Stimulated activated naive CD8-positive, alpha-beta T cell treated with anti-CD3 and anti-CD28 coated beads, Interleukin-15, Interleukin-2, amounts not matched to agents 100 U/mL and 50 U/mL, for 24 hours (primary cell): Measurements from ENCODE around the gene PDLIM5.
"Not testable (repeated sequence)": the region's sequence is repeated elsewhere in the genome, so short reads cannot be mapped to it uniquely, and the experiment has no call there.

ENCODE experiments used
- ATAC-seq: fragments of 150-1000 bp; cut with Tn5 transposase; one replicate; pipeline ENCODE4 v1.10.0; 2021
- DNase-seq: peaks from one replicate; pipeline ENCODE4 v3.0.0; 2021

PDLIM5 gene

DNA sequence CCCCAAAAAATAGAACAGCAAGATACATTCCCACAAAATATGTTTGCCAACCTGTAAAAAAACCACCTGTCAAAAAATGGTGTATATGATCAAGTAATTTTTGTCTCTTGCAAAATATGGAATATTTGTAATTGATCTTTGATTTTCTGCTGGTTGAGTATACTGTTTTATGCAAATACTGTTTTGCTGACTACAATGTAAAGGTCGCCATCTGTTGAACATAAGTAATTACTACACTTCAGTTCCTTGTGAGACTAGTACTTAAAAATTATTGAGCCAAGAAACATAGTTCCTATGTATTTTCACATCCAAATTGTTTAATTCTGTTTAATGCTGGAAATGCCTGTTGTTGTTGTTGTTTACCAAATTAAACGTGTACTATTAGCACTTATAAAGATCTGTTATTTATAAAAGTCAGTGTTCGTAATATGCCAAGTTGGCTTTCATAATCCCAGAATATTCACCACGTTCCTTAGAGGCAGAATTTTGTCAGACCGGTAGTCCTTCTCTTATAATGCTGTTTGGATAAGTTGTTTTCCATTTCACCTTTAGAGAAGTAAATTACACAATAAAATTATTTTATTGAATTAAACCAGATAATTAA lies 144.2 kb downstream of the PDLIM5 start:
- DNase-seq (no peak), ATAC-seq (no peak)

DNA sequence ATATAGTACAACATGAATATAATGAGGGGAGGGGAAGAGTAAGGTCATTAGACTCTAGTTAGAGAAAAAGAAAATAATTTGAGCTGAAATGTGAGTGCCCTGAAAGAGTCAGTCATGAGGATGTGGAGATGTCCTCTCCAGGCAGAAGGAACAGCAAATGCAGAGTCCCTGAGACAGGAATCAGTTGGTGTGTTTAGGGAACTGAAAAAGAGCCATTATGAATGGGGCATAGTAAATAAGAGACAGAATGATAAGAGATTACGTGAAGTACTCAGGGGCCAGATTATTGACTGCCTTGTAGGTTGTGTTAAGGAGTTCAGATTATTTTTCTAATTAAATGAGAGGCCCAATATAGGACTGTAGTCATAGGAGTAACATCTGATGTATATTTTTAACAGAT lies 147.0 kb downstream of the PDLIM5 start:
- DNase-seq (no peak), ATAC-seq (no peak)

DNA sequence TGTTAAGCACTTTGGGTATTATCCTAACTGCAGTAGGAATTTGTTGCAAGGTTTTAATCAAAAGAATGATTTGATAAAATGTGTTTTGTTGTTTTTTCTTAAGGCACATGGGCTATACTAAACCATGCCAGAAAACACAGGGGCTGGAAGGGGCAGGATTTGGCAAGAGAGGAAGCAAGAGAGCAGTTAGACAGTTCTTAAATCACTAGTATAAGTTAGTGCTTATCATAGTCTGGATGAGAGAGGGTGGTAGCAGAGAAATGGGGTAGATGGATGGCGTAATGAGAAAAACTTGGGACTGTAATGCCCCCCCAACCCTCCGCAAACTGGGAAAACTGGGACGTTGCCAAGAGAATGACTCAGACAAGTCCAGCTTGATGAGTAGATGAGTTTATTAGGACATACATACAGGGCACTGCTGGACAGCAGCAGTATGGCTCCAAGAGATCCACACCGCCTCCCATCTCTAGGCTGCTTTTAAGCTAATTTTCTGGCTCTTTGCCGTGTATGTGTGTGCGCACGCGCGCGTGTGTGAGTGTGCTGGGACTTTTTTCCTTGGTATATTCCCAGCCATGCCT lies 151.5 kb downstream of the PDLIM5 start:
- DNase-seq = no peak

DNA sequence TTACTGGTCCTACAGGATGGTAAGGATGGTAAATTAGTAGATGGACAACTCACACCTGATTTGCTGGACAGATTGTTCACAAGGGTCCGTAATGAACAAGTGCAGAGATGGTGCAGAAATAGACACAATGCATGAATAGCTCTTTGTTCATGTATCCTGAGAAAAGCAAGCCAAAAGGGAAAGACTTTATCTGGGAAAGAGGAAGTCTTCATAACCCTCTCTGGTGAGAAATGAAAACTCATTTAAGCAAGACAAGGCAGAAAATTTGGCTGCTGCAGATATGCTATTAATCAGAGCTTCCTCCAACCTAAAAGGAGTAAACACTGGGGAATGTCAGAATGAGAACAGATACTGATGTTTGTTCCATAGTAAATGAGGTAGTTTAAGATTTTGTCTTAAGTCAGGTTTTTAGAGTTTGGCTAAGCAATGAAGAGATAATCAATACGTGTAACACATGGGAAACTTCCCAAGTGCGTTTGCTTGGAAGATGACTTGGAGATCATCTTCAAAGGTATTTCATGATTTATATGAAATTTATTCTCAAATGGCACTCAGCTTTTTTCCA lies 153.6 kb downstream of the PDLIM5 start:
- ATAC-seq = no peak

More for the DNA sequence above, 151.5 kb downstream of the PDLIM5 start:
- ATAC-seq = no peak

DNA sequence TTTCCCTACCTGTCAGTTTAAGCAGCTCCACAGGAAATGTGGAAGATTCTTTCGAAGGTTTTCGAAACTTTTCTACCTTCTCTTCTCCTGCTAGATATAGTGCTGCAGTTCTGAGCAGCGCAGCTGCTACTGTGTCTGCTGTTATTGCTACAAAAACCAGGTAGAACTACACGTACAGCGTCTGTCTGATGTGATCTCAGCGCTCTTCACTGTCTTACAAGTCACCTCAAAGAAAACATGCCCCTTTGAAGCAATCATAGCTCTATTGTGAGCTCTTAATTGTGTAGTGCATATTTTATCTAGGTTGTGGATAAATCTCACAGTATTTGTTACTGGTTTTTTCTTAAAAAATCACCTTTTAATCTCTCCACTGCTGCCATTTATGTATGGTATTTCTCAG lies 158.4 kb downstream of the PDLIM5 start:
- ATAC-seq = no peak
- DNase-seq = no peak

More for the DNA sequence above, 153.6 kb downstream of the PDLIM5 start:
- no peak for DNase-seq

DNA sequence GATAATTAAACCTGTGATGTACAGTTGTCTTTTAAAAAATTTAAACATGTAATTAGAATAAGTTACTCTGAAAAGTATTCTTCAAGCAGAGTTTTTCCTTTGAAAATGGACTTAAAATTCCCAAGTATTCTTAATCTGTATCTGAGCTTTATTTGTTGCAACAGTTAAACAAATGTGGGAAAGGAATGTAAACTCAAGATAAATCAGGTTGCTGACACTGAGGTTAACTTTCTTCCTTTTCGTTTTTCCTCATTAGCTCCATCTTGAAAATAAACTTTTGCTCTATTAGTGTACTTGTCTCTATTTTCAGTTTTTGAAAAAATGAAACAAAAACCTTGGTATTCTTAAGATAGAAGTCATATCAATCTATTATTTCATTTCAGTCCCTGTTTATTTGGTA lies 161.5 kb downstream of the PDLIM5 start:
- DNase-seq = no peak
- no peak for ATAC-seq

DNA sequence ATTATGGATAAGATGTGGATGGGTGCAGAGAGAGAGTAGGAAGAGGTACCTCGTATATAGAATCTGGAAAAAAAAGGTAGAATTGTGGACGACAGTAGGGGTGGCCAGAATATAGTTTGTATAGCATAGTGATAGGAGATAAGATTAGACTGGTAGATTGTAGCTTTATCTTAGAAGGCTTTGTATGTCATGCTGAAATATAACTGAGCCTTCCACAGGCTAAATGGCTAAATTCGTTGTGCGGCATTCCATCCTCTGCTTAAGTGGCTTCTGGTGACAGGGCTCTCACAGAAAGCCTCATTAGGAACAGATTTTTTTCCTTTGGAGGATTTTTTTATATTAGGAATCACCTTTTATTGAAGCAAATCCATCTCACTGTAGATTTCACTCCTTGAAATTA lies 163.7 kb downstream of the PDLIM5 start:
- ATAC-seq = no peak
- no peak for DNase-seq

DNA sequence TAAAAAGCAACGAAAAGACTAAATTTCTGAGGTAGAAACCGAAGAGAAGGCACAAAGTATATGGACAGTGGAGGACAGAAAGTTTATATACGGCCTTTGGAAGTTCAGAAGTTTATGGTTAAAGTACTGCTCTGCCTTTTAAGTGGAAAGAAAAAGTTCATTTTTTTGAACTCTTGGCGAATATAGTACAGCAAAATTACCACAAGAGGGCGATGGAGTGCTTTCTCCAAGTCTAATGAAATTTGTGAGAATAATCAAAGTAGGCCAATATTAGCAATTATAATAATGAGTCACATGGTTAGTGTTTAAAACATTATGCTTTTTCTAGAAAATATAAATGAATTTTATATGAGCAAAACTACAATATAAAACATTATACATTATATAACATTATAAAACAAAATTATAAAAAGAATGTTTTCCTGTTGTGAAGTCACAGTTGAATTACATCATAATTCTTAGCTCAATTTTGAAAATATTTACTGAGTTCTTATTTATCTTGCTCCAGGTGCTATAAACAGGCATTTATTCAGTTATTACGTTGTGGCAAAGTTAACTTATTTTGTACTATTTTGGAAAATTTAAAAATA lies 169.8 kb downstream of the PDLIM5 start:
- no peak for ATAC-seq
- DNase-seq = peak; percentile 24

DNA sequence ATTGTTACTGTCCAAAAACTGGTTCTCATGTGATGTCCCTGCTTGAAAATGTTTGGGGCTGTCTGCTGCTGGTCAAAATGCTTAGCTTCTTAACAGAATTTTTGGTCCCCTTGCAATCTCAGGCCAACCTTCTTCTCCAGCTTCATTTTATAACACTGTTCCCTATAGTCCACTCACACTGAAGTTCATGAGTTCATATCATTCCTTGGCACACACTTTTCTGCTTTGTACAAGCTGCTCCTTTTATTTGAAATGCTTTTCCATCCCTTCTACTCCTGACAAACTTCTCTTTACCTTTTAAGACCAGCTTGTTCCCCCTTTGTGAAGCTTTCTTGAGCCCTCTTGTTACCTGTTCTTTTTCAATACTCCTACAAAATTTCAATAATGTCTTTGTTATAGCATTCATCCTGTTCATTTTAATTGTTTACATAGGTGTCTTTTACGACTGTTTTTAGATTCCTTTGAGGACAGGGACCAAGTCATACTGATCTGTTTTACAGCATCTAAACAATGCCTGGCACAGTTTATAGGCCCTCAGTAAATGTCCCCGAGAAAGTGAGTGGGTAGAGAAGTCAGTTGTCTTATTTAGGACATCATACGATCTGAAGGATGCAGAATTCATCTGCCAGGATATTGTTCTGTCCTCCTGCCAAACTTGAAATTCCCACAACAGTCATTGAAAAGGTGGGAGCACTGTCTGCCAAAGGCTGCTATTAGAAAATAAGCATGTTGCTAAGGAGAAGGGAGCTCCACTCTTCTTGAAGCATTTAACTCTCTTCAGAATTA lies 171.6 kb downstream of the PDLIM5 start:
- ATAC-seq = no peak
- DNase-seq = no peak

DNA sequence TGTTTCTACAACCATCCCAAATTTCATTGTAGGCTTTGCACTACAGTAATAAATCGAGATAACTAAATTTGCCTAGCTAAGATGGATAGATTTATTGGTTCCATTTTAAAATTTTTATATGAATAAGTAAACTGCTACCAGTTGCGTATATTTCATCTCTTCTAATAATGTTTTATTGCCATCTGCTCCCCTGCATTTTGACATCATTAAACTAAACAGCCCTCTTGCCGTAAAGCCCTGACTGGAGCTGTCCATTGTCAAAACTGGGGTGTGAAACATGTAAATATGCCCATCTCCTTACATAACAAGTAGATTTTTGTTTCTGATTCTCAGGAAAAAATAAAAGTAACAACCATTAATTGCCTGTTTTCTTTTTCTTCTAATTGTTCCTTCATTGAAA lies 175.2 kb downstream of the PDLIM5 start:
- DNase-seq (no peak), ATAC-seq (no peak)

DNA sequence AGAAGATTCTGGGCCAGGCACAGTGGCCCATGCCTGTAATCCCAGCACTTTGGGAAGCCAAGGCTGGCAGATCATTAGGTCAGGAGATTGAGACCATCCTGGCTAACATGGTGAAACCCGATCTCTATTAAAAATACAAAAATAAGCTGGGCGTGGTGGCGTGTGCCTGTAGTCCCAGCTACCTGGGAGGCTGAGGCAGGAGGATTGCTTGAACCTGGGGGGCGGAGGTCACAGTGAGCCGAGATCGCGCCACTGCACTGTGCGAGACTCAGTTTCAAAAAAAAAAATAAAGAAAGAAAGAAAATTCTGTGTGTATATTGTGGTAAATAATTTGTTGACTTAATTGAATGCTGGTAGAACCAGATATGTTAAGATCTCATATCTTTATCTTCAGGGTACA lies 177.3 kb downstream of the PDLIM5 start:
- not testable (repeated sequence) for DNase-seq, ATAC-seq

DNA sequence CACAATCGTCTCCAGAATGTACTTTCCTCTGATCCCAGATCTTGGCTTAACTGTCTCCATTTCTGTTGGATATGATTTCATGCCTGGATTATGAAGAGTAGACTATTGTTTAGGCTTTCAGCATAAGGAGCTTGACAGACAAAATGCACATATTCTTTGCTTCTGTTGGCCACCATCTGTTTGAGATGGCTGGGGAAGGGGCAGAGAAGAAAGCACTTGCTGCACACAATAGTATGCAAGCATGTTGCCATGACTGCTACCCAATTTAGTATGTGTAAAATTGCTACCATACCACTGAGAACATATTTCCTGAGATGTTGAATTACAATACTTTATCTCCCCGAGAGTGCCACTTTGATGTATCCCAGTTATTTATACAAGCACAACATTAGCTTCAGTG lies 178.1 kb downstream of the PDLIM5 start:
- no peak for DNase-seq
- ATAC-seq = no peak

DNA sequence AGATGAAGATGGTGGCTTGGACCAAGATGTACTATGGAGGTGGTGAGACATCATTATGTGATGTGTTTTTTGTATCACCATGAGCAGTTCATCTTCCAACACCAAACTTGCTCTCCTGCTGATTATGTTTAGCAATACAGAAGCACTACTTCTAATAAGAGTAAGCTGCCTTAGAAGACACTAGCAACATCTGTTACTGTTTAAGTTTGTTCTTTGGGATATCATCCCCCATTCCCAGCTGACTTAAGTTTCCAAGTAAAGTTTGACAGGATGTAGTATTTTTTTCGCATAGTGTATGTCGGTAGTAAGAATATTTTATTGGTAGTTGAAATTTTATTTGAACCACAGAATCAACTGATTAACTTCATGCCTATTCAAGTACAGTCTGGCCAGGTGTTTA lies 182.5 kb downstream of the PDLIM5 start:
- ATAC-seq (no peak), DNase-seq (no peak)

DNA sequence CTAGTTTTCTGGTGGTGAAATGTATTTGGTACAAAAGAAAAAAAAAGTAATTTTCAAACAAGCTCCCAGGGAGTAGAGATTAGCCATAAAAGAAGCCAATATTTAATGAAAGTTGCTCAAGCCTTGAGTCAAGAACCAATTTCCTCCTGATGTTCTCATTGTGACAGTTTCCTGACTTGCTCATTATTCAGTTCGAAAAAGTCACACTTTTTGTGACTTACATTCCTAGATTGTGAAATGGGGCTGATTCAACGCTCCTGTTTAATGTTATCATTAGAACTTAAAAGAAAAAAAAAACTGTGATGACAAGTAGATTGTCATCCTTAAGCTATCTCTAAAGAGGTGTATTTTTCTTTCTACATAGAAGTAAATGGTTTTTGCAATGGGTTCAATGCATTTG lies 183.4 kb downstream of the PDLIM5 start:
- ATAC-seq (no peak), DNase-seq (no peak)

DNA sequence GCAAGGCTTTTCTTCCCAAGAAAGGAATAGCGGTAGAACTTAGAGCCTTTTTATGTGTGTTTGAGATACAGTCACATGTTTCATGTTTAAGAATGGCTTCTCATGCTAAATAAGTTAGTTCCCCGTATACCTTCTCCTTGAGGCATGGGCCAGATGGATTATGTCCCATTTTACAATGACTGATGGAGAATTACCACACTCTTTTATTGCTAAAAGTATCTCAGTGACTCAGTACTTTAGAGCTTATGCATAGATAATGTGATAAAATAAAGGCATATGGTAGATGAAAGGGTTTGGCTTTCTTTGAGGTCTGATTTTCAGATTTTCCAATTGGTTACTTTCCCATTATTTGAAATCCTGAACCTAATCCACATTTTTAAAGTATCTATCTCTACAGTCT lies 184.3 kb downstream of the PDLIM5 start:
- ATAC-seq = no peak
- no peak for DNase-seq

DNA sequence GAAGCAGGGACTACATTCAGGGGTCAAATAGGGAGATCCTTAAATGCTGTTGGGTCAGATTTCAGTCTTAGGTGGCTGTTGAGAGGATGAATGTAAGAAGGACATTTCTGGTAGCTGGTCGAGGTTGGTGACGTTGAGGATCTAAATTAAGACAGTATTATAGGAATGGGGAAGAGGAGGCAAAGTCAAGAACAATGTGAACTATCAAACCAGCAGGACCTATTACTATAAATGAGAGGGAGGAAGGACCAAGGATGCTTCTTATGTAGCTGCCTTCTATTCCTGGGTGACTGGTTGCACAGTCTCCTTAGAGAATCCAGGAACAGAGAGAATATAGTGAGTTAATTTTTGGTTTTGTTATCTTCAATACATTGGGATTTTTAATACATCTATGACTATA lies 187.6 kb downstream of the PDLIM5 start:
- no peak for DNase-seq
- ATAC-seq = no peak

DNA sequence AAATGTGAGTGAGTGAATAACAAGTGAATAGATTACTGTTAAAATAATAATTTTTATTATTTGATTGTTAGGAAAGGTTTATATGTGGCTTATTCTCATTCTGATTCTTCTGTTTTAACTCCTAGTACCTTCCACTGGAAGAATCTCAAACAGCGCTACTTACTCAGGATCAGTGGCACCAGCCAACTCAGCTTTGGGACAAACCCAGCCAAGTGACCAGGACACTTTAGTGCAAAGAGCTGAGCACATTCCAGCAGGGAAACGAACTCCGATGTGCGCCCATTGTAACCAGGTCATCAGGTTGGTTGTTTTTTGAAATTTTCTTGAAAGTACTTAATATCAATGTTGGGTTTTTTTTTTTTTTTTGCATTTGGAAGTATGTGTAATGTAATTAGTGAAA lies 188.4 kb downstream of the PDLIM5 start:
- no peak for ATAC-seq
- DNase-seq = no peak

DNA sequence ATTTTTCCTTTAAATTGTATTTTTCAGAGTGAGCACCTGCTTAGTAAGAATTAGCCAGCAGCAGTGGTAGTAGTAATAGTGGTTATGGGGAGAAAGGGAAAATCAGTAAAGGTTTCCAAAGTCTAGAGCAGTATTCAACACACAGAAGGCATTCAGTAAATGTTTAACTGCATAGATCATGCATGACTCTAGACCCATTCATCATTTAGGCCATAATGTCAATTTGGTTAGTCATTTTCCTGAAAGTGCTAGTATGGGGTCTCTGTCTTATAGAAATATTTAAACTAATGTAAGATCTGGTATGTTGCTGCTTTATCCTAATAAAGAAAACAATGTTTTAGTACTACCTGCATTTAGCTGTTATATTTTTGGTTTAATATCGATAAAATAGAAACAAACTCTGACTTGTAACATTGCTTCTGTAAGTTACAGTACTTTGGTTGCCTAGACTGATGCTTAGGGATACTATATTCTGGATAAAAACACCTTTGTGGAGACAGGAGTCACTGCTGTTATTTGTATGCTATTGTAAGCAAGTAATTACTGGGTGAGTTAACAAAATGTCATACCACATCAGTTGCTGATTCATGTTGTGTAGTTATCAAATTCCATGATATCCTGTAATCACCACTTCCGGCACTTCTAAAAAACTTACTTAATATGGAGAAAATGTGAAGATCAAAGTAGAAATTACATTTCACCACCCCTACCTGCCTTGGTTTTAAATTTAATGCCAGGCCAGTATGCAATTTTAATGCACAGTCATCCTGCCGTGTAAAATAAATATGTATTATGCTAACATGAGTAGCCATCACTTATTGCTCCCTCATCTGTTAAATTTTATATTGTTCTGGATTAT lies 190.2 kb downstream of the PDLIM5 start:
- ATAC-seq = peak; percentile 65
- no peak for DNase-seq

DNA sequence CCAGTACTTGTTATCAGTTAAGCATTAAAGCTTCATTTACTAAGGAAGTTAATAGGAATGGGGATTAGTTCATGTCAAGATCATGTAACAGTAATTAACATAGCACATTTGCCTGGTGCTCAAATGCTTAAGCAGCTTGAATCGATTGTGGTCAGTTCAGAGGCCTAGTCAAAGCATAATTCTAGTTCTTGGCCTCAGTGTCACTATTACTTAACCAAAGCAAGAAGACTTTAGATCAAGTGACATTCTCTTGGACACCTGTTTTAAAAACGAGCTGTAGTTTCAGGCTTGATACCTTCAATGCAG lies 190.8 kb downstream of the PDLIM5 start:
- ATAC-seq (no peak), DNase-seq (no peak)

DNA sequence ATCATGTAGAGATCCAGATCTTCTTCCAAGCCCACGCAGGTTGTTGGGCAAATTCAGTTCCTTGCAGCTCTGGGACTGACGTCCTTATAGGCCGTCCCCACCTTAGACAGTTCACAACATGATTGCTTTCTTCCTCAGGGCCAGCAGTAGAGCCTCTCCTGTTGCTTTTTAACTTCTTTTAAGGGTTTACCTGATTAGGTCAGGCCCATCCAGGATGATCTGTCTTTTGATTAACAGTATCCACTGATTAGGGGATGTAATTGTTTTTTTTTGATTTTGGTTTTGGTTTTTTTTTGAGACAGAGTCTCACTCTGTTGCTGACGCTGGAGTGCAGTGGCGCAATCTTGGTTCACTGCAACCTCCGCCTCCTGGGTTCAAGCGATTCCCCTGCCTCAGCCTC lies 197.0 kb downstream of the PDLIM5 start:
- DNase-seq (no peak), ATAC-seq (no peak)

DNA sequence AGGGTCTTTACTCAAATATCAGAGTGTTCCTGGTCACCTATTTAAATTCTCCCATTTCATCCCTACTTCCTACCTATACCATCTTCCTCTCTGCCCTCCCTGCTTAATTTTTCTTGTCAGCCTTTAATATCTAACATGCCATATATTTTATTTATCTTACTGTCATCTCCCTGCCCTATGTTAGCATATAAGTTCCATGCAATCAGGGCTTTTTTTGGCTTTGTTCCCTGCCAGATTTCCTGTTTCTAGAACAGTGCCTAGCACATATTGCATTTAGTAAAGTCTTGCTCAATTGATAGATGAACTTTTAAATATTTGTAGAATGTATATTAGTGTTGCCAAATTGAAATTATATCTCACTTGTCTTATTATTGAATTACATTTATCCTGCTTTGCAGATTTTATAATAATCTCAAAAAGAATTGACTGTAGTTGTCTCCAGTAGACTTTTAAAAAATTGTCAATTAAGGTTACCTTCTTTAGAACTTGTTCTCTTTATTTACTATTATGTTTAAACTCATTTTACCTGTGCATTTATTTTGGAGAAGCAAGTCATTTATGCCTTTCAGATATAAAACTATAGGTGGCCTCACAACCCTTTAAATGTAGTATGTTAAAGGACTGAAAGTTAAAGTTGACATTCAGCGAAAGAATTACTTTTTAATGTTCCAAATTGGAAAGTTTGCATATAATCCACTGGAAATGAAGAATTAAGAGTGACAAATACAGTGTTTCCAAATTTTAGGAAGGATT lies 197.8 kb downstream of the PDLIM5 start:
- ATAC-seq (no peak), DNase-seq (no peak)

DNA sequence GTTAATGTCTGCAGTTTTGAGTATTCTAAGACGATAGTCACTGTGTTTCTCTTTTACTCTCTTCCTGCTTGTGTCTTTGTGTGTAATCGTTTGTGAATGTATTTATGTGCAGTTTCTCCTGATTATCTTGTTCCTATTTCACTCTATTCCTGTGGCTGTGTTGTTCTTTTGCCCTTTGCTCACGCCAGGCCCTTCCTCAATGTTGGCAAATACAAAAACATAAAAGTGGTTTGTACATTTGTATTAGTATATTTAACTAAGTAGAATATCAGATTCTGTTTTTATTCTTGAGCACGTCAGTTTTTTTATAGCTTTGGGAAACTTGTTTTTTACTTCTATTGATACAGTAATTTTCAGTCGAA lies 198.4 kb downstream of the PDLIM5 start:
- ATAC-seq = no peak

More for the DNA sequence above, 198.4 kb downstream of the PDLIM5 start:
- DNase-seq = no peak
